ENCODE measurements around the gene SUSD4. TPM values are rescaled to one million over a fixed set of nuclear protein-coding genes. Genes with fewer than 3 reads are reported as not detected.

The SUSD4 gene
- polyA plus RNA-seq, 1 of the 3 experiments (the other 2 are of a cell fraction) = 0.31 TPM

DNA sequence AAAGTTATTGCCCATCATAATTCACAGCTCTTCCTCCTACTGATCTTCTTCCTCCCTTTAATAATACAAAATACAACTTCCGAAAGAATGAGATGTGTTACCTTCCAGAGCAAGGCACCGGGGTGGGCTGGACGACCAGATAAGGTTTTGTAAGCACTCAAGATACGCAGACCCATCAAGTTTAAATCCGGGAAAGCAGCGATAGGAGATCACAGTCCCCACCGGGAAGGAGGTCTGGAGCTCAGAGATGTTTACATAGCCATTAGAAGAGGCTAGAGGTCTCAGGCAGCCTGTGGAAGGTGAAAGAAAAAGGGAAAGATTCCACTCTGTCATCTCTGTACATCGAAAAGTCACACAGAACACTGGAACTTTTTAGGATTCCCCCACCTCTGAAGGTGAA lies 99.4 kb downstream of the SUSD4 start:
- Histone ChIP-seq H3K79me2 (ENCODE audit: insufficient read depth) (no peaks in the 10 kb centered on the region), H3K4me1 (ENCODE audit: control insufficient read depth in 1 of 2, insufficient read depth in 2 of 2, low read depth in 1 of 2, low read length in 1 of 2) (peaks cover 0 to 12% of the 10 kb centered on the region in 2 experiments; a peak in 2 of 4 replicates), H3K9me2 (no peaks in the 10 kb centered on the region), H3K36me3 (replicated peaks in 1 of 2; ENCODE audit: control insufficient read depth in 1 of 2, insufficient read depth in 2 of 2, low read length in 1 of 2) (no peaks in the 10 kb centered on the region), H3K9ac (no peak overlapping the region), H2AFZ (ENCODE audit: low read depth) (no peak overlapping the region), H3F3A (replicated peaks; ENCODE audit: insufficient read depth) (no peaks in the 10 kb centered on the region), H3K27ac (ENCODE audit: low read depth in 2 of 2, low read length in 1 of 2) (no peak overlapping the region), H3K9me3 (no peaks in the 10 kb centered on the region), H3K4me2 (no peak overlapping the region), H3K4me3 (ENCODE audit: low read depth in 2 of 2, low read length in 1 of 2) (no peak overlapping the region), H3K27me3 (ENCODE audit: insufficient read depth) (peaks cover 31% of the 10 kb centered on the region; the same call in 1 of the 2 replicates), H4K20me1 (ENCODE audit: insufficient read depth) (no peaks in the 10 kb centered on the region)
- ChIA-PET POLR2A (no interaction called here), CTCF (interaction anchor here (2.6 kb wide), 1 partner anchor 131 kb away, joined by 10 read pairs; no protein-coding TSS in a partner anchor)
- TF ChIP-seq RCOR1 (IDR thresholded peaks at IDR 0.05; ENCODE audit: low read length) (no peak), EP300 (IDR thresholded peaks at IDR 0.05; ENCODE audit: borderline replicate concordance in 1 of 2, low read depth in 1 of 2, low read length in 1 of 2) (no peak), TAF1 (IDR thresholded peaks at IDR 0.05; ENCODE audit: borderline replicate concordance, low read depth, low read length) (no peak), SMC3 (IDR thresholded peaks at IDR 0.05; ENCODE audit: low read depth, low read length) (no peak), FOSL2 (IDR thresholded peaks at IDR 0.05; ENCODE audit: borderline replicate concordance, low read depth) (no peak), POLR2AphosphoS5 (IDR thresholded peaks at IDR 0.05; ENCODE audit: low read depth, low read length) (no peak), YY1 (IDR thresholded peaks at IDR 0.05; ENCODE audit: low read depth) (no peak), TEAD4 (IDR thresholded peaks at IDR 0.05; ENCODE audit: borderline replicate concordance, insufficient read depth) (no peak), CHD2 (IDR thresholded peaks at IDR 0.05; ENCODE audit: low read length, partially characterized antibody) (no peak), TCF12 (IDR thresholded peaks at IDR 0.05) (no peak), ELF1 (IDR thresholded peaks at IDR 0.05) (no peak), MXI1 (IDR thresholded peaks at IDR 0.05; ENCODE audit: low read depth, low read length) (no peak), FOXM1 (IDR thresholded peaks at IDR 0.05; ENCODE audit: low read depth) (no peak), RAD21 (IDR thresholded peaks at IDR 0.05; ENCODE audit: low read length) (no peak), NRF1 (IDR thresholded peaks at IDR 0.05; ENCODE audit: low read depth, low read length) (no peak)
- TF ChIP-seq, protein P1, sequence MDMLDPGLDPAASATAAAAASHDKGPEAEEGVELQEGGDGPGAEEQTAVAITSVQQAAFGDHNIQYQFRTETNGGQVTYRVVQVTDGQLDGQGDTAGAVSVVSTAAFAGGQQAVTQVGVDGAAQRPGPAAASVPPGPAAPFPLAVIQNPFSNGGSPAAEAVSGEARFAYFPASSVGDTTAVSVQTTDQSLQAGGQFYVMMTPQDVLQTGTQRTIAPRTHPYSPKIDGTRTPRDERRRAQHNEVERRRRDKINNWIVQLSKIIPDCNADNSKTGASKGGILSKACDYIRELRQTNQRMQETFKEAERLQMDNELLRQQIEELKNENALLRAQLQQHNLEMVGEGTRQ (IDR thresholded peaks at IDR 0.05; ENCODE audit: borderline replicate concordance, low read depth, low read length) = no peak
- TF ChIP-seq, protein P2, sequence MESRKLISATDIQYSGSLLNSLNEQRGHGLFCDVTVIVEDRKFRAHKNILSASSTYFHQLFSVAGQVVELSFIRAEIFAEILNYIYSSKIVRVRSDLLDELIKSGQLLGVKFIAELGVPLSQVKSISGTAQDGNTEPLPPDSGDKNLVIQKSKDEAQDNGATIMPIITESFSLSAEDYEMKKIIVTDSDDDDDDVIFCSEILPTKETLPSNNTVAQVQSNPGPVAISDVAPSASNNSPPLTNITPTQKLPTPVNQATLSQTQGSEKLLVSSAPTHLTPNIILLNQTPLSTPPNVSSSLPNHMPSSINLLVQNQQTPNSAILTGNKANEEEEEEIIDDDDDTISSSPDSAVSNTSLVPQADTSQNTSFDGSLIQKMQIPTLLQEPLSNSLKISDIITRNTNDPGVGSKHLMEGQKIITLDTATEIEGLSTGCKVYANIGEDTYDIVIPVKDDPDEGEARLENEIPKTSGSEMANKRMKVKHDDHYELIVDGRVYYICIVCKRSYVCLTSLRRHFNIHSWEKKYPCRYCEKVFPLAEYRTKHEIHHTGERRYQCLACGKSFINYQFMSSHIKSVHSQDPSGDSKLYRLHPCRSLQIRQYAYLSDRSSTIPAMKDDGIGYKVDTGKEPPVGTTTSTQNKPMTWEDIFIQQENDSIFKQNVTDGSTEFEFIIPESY (IDR thresholded peaks at IDR 0.05; ENCODE audit: borderline replicate concordance, low read depth) = no peak
- TF ChIP-seq, protein P3, sequence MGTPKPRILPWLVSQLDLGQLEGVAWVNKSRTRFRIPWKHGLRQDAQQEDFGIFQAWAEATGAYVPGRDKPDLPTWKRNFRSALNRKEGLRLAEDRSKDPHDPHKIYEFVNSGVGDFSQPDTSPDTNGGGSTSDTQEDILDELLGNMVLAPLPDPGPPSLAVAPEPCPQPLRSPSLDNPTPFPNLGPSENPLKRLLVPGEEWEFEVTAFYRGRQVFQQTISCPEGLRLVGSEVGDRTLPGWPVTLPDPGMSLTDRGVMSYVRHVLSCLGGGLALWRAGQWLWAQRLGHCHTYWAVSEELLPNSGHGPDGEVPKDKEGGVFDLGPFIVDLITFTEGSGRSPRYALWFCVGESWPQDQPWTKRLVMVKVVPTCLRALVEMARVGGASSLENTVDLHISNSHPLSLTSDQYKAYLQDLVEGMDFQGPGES (IDR thresholded peaks at IDR 0.05; ENCODE audit: low read depth, low read length) = no peak
- TF ChIP-seq, protein P4, sequence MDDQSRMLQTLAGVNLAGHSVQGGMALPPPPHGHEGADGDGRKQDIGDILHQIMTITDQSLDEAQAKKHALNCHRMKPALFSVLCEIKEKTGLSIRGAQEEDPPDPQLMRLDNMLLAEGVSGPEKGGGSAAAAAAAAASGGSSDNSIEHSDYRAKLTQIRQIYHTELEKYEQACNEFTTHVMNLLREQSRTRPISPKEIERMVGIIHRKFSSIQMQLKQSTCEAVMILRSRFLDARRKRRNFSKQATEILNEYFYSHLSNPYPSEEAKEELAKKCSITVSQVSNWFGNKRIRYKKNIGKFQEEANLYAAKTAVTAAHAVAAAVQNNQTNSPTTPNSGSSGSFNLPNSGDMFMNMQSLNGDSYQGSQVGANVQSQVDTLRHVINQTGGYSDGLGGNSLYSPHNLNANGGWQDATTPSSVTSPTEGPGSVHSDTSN (IDR thresholded peaks at IDR 0.05) = no peak
- TF ChIP-seq, protein P5, sequence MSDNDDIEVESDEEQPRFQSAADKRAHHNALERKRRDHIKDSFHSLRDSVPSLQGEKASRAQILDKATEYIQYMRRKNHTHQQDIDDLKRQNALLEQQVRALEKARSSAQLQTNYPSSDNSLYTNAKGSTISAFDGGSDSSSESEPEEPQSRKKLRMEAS (IDR thresholded peaks at IDR 0.05; ENCODE audit: low read depth) = no peak
- 50% methylated on average over 8 of the region's 8 CpGs for WGBS (ENCODE audit: low lambda C conversion rate)
- no peak for DNase-seq

Measured in SK-N-SH (cell line).